Type B pancreatic cell (in vitro differentiated cells): ENCODE results near the gene SCN2A. TPM values are rescaled to one million over a fixed set of nuclear protein-coding genes. Genes with fewer than 3 reads are reported as not detected.

Experiments used
- DNase-seq: peaks from one replicate; pipeline ENCODE4 v3.0.0; 2021; ENCODE audit warnings: mixed read lengths; ENCODE audit not compliant: unreplicated experiment; ENCODE audit errors: extremely low spot score
- H3K27ac Mint-ChIP-seq: 2 replicates; pipeline ENCODE4 v1.8.0; 2021; ENCODE audit warnings: mild to moderate bottlenecking, mixed read lengths
- H3K27me3 Mint-ChIP-seq: 2 replicates; pipeline ENCODE4 v1.8.0; 2021; ENCODE audit warnings: mixed read lengths
- H3K36me3 Mint-ChIP-seq: 2 replicates; pipeline ENCODE4 v1.8.0; 2021; ENCODE audit warnings: mixed read lengths
- H3K4me1 Mint-ChIP-seq: one replicate; pipeline ENCODE4 v1.8.0; 2021; ENCODE audit warnings: mixed read lengths; ENCODE audit not compliant: unreplicated experiment
- H3K4me3 Mint-ChIP-seq: 2 replicates; pipeline ENCODE4 v1.8.0; 2021; ENCODE audit warnings: mild to moderate bottlenecking, mixed read lengths
- H3K9me3 Mint-ChIP-seq: 2 replicates; pipeline ENCODE4 v1.8.0; 2021; ENCODE audit warnings: mixed read lengths
- total RNA-seq: library from RNA; stranded (reverse); gene quantifications from 2 replicates; pipeline ENCODE4 v1.2.1, GENCODE V29; 2021; ENCODE audit warnings: low replicate concordance
- TF ChIP-seq, protein P1 (sequence below): fragments of 200-600 bp; sonication (generic); conservative IDR thresholded peaks from 2 replicates; pipeline ENCODE4 v1.5.0; 2021; ENCODE audit warnings: antibody characterized with exemption, mild to moderate bottlenecking

SCN2A gene
- total RNA-seq, 1 donor from 2014 or later = 0.92 TPM

DNA sequence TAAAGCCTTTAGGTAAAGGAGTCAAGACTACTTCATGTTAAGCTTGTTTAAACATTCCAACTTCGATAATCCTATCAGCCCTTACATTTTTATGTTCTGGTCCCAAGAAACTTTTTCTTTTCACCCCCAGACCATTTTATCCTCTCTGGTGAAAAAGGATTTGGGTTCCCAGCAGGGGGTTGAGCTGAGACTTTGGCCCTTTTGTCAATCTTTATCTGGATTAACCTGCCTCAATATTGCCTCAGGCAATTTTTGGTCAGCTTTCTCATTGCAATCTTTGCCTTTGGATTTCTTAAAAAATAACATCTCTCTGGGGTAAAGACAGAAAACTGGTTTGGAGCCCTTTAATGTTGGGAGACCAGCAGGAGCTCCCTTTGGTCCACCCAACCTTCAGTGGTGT lies 196.4 kb downstream of the SCN2A start:
- TF ChIP-seq, protein P1, sequence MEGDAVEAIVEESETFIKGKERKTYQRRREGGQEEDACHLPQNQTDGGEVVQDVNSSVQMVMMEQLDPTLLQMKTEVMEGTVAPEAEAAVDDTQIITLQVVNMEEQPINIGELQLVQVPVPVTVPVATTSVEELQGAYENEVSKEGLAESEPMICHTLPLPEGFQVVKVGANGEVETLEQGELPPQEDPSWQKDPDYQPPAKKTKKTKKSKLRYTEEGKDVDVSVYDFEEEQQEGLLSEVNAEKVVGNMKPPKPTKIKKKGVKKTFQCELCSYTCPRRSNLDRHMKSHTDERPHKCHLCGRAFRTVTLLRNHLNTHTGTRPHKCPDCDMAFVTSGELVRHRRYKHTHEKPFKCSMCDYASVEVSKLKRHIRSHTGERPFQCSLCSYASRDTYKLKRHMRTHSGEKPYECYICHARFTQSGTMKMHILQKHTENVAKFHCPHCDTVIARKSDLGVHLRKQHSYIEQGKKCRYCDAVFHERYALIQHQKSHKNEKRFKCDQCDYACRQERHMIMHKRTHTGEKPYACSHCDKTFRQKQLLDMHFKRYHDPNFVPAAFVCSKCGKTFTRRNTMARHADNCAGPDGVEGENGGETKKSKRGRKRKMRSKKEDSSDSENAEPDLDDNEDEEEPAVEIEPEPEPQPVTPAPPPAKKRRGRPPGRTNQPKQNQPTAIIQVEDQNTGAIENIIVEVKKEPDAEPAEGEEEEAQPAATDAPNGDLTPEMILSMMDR = no peak
- Mint-ChIP-seq H3K27me3 (no peaks in the 10 kb centered on the region), H3K4me1 (peaks cover 20% of the 10 kb centered on the region), H3K9me3 (no peaks in the 10 kb centered on the region), H3K4me3 (no peak overlapping the region), H3K36me3 (no peaks in the 10 kb centered on the region), H3K27ac (no peak overlapping the region)
- no peak for DNase-seq

DNA sequence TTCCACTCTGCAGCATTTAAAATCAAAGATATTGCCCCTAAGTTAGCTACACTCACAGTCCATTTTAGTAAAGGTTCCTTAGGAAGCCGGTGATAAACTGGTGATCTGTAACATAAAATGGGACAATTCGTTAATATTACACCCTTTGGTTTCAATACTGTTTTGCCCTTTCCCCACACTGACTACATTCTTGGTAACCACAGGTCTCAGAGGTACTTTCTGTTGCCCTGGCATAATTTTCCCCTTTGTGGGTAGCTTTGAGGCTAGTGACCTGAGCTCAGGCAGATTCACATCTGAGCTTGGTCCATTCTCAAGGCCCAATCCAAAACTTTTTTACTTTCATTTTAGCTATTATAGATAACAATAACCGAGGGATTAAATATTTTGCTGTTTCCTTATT lies 197.3 kb downstream of the SCN2A start:
- TF ChIP-seq, protein P1 = no peak
- peaks cover 20% of the 10 kb centered on the region for H3K4me1 Mint-ChIP-seq
- no peak overlapping the region for H3K4me3 Mint-ChIP-seq
- DNase-seq = no peak
- no peaks in the 10 kb centered on the region for H3K36me3 Mint-ChIP-seq
- no peaks in the 10 kb centered on the region for H3K27me3 Mint-ChIP-seq
- H3K27ac Mint-ChIP-seq = no peak overlapping the region
- no peaks in the 10 kb centered on the region for H3K9me3 Mint-ChIP-seq

DNA sequence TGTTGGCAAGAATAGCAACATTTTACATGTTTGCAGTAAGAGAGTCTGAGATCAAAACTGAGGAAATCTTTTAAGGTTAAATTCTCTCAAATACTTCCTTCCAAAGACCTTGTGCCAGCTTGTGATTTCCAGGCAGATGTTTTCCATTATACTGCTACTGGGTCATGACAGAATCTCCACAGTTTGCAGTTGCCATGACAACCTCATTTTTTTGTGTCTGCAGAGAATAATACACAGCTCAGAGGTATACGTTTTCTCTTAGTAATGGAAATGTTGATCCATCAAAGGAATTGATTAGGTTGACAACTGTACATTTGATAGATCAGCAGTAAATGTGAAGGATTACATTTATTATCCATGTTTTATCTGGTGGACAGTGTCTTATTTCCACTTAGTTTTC lies 201.2 kb downstream of the SCN2A start:
- TF ChIP-seq, protein P1 = no peak
- DNase-seq = no peak
- Mint-ChIP-seq H3K4me1 (peaks cover 22% of the 10 kb centered on the region), H3K36me3 (no peaks in the 10 kb centered on the region), H3K27ac (no peak overlapping the region), H3K9me3 (peaks cover 2% of the 10 kb centered on the region), H3K27me3 (no peaks in the 10 kb centered on the region), H3K4me3 (no peak overlapping the region)

Other genes starting within 250 kb of the SCN2A start
- gene SCN3A, start 35.4 kb upstream of the SCN2A start, total RNA-seq = 2.8 and 8.2 TPM in 2 replicates
- gene CSRNP3, start 230.3 kb downstream of the SCN2A start, total RNA-seq = 7.1 and 18.4 TPM in 2 replicates